A549 (cell line): ENCODE measurements around the gene ZNF77. TPM values are rescaled to one million over a fixed set of nuclear protein-coding genes. Genes with fewer than 3 reads are reported as not detected.

Experiments used
- ATAC-seq, 2 experiments: fragments of 200-7000 bp in 1 of 2; fragments of >200 bp in 1 of 2; cut with Nextera tagmentation in 1 of 2; cut with Tn5 transposase in 1 of 2; 3 replicates each; pipeline versions ENCODE4 v1.8.0 to v1.9.1; 2018 to 2020; ENCODE audit warnings: mild to moderate bottlenecking in 1 of 2, moderate library complexity in 1 of 2
- CTCF ChIA-PET: fragments of 300-600 bp; sonication (Branson Sonifier 250); formaldehyde crosslinking; extraction: SDS; loops from one replicate; lab custom pipeline; 2021; ENCODE audit warnings: antibody characterized with exemption, inconsistent platforms; lab: Yijun Ruan, JAX
- POLR2A ChIA-PET: fragments of 350-600 bp; formaldehyde crosslinking; extraction: SDS; loops from one replicate; lab custom pipeline; 2021; ENCODE audit warnings: antibody characterized with exemption, inconsistent platforms; lab: Yijun Ruan, JAX
- DNase-seq, 2 experiments: peaks; one replicate each; pipeline versions ENCODE4 v3.0.0 to v3.0.0-alpha.2; 2011 to 2016; ENCODE audit warnings: low read depth in 1 of 2, low spot score in 1 of 2
- FAIRE-seq: peaks from 2 replicates; lab custom pipeline; 2011; peaks lifted over from hg19 to GRCh38; lab: Jason Lieb, UNC
- H3K27ac ChIP-seq, 2 experiments: fragments of >200 bp; sonication (Bioruptor Twin); formaldehyde crosslinking; 3 replicates each; pipeline ENCODE4 v1.5.1; 2016 to 2017
- H3K4me1 ChIP-seq: fragments of >200 bp; sonication (Bioruptor Twin); formaldehyde crosslinking; 3 replicates; pipeline ENCODE4 v1.6.1; 2016
- H3K4me2 ChIP-seq: fragments of >200 bp; sonication (Bioruptor Twin); formaldehyde crosslinking; 3 replicates; pipeline ENCODE4 v1.6.1; 2016
- H3K4me3 ChIP-seq: fragments of >200 bp; sonication (Bioruptor Twin); formaldehyde crosslinking; 3 replicates; pipeline ENCODE4 v1.5.1; 2016
- H3K9me3 ChIP-seq: fragments of >200 bp; sonication (Bioruptor Twin); formaldehyde crosslinking; 3 replicates; pipeline ENCODE4 v1.6.1; 2016
- BHLHE40 ChIP-seq: IDR thresholded peaks from 2 replicates; pipeline ENCODE4 v1.6.1; 2012; ENCODE audit warnings: low read depth, low read length, inconsistent platforms
- CHD2 ChIP-seq: fragments of 150-350 bp; IDR thresholded peaks from 2 replicates; pipeline ENCODE4 v1.6.1; 2014; ENCODE audit warnings: low read length; ENCODE audit not compliant: partially characterized antibody
- CHD4 ChIP-seq: fragments of 200-600 bp; sonication (generic); IDR thresholded peaks from 2 replicates; pipeline ENCODE4 v1.6.1; 2016; ENCODE audit warnings: antibody characterized with exemption, mild to moderate bottlenecking, borderline replicate concordance
- EHF ChIP-seq: fragments of 250-450 bp; sonication (Bioruptor Pico); IDR thresholded peaks from 2 replicates; pipeline ENCODE4 v1.5.0; 2020; ENCODE audit warnings: mild to moderate bottlenecking
- ESRRA ChIP-seq: fragments of 150-350 bp; IDR thresholded peaks from 2 replicates; pipeline ENCODE4 v1.6.1; 2014; ENCODE audit warnings: mild to moderate bottlenecking, low read length, borderline replicate concordance
- FOSB ChIP-seq: fragments of 250-450 bp; sonication (Bioruptor Pico); IDR thresholded peaks from 2 replicates; pipeline ENCODE4 v1.5.0; 2020; ENCODE audit warnings: mild to moderate bottlenecking, moderate library complexity
- HOXA7 ChIP-seq: fragments of 250-450 bp; sonication (Bioruptor Pico); IDR thresholded peaks from 2 replicates; pipeline ENCODE4 v1.5.0; 2020; ENCODE audit warnings: mild to moderate bottlenecking, moderate library complexity
- KDM5A ChIP-seq: fragments of 200-600 bp; sonication (generic); IDR thresholded peaks from 2 replicates; pipeline ENCODE4 v1.6.1; 2016; ENCODE audit warnings: antibody characterized with exemption, mild to moderate bottlenecking
- MYC ChIP-seq: IDR thresholded peaks from 2 replicates; pipeline ENCODE4 v1.6.1; 2012; ENCODE audit warnings: mild to moderate bottlenecking, inconsistent platforms, low read length, improper control_type of control experiment, borderline replicate concordance
- NFE2L2 ChIP-seq: fragments of 150-350 bp; conservative IDR thresholded peaks from 2 replicates; pipeline ENCODE4 v1.6.1; 2014; ENCODE audit warnings: low read length
- NPAS2 ChIP-seq: fragments of 250-450 bp; sonication (Bioruptor Pico); IDR thresholded peaks from 2 replicates; pipeline ENCODE4 v1.8.0; 2022; ENCODE audit warnings: mild to moderate bottlenecking, moderate library complexity, borderline replicate concordance
- NR3C1 ChIP-seq: fragments of >200 bp; sonication (Bioruptor Twin); formaldehyde crosslinking; IDR thresholded peaks from 3 replicates; pipeline ENCODE4 v1.6.1; 2017
- SMC3 ChIP-seq: fragments of >200 bp; sonication (Bioruptor Twin); formaldehyde crosslinking; IDR thresholded peaks from 3 replicates; pipeline ENCODE4 v1.6.1; 2018; ENCODE audit warnings: inconsistent platforms
- SREBF2 ChIP-seq: fragments of 450-650 bp; IDR thresholded peaks from 2 replicates; pipeline ENCODE4 v1.6.1; 2014; ENCODE audit warnings: mild to moderate bottlenecking, moderate library complexity
- TP53 ChIP-seq: fragments of 250-450 bp; sonication (Bioruptor Pico); IDR thresholded peaks from 2 replicates; pipeline ENCODE4 v1.5.0; 2021; ENCODE audit warnings: mild to moderate bottlenecking, moderate library complexity
- ZC3H11A ChIP-seq: fragments of 450-650 bp; IDR thresholded peaks from 2 replicates; pipeline ENCODE4 v1.6.1; 2014; ENCODE audit warnings: antibody characterized with exemption, mild to moderate bottlenecking
- ZNF302 ChIP-seq: fragments of 250-450 bp; sonication (Bioruptor Pico); IDR thresholded peaks from 2 replicates; pipeline ENCODE4 v1.9.0; 2021; ENCODE audit warnings: inconsistent platforms, mild to moderate bottlenecking, moderate library complexity
- WGBS: methylation state at CpG from one replicate; pipeline ENCODE4 v1.1.6; 2017; ENCODE audit errors: missing lambda C conversion rate; 5-methylcytosine and 5-hydroxymethylcytosine counted together
- polyA plus RNA-seq, 4 experiments: library from polyadenylated mRNA; depleted of rRNA in 3 of 4; stranded (reverse); fragments of >200 nt; fragmentation: RNase III in 1 of 4; extraction: RNeasy Plus Mini Kit Qiagen cat#74134 plus additional on column Dnase treatment in 1 of 4; gene quantifications; 2 replicates in 3 of 4; 3 replicates in 1 of 4; pipeline ENCODE4 v1.2.3, GENCODE V29; 2011 to 2017
- TF ChIP-seq, protein P1 (sequence below): fragments of 150-350 bp; IDR thresholded peaks from 2 replicates; pipeline ENCODE4 v1.6.1; 2014; ENCODE audit warnings: low read depth, mild to moderate bottlenecking, low read length
- TF ChIP-seq, protein P2 (sequence below): IDR thresholded peaks from 2 replicates; pipeline ENCODE4 v1.6.1; 2012
- TF ChIP-seq, protein P3 (sequence below): fragments of >200 bp; sonication (Bioruptor Twin); formaldehyde crosslinking; IDR thresholded peaks from 2 replicates; pipeline ENCODE4 v1.6.1; 2016
- TF ChIP-seq, protein P4 (sequence below): fragments of 200-600 bp; sonication (generic); IDR thresholded peaks from 2 replicates; pipeline ENCODE4 v1.6.1; 2016; ENCODE audit warnings: antibody characterized with exemption, mild to moderate bottlenecking, moderate library complexity
- TF ChIP-seq, protein P5 (sequence below): fragments of 250-450 bp; sonication (Bioruptor Pico); IDR thresholded peaks from 2 replicates; pipeline ENCODE4 v1.5.0; 2021; ENCODE audit warnings: mild to moderate bottlenecking, moderate library complexity, borderline replicate concordance

Gene ZNF77
- polyA plus RNA-seq, 2 of the 4 experiments (the other 2 are of a cell fraction), result 1.7 to 3.4 TPM

DNA sequence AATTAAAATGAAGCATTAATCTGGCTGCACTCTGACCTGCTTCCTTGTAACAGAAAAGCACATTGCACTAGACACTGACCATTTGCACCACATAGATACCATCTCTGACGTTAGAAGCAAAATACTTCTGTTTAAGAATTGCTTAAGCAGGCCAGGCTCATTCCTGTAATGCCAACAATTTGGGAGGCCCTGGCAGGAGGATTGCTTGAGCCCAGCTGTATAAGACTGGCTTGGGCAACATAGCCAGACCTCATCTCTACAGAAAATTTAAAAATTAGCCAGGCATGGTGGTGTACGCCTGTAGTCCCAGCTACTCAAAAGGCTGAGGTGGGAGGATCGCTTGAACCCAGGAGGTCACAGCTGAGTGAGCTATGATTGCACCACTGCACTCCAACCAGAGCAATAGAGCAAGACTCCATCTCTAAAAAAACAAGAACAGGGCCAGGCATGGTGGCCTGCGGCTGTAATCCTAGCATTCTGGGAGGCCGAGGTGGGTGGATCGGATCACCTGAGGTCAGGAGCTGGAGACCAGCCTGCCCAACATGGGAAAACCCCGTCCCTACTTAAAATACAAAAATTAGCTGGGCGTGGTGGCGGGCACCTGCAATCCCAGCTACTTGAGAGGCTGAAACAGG is 25.5 kb upstream of the ZNF77 start:
- DNase-seq (peak in 1 of 2 experiments; percentile 32), ATAC-seq (no peak), FAIRE-seq (no peak)
- Histone ChIP-seq H3K4me2 (no peak overlapping the region), H3K9me3 (no peaks in the 10 kb centered on the region), H3K27ac (no peak overlapping the region), H3K4me1 (no peaks in the 10 kb centered on the region), H3K4me3 (no peak overlapping the region)
- ChIA-PET POLR2A (interaction anchor here (0.7 kb wide), 1 partner anchor 35 kb away, joined by 7 read pairs; no protein-coding TSS in a partner anchor), CTCF (interaction anchor here (0.7 to 1.2 kb wide), 2 partner anchors 11 to 19 kb away, joined by 3 to 6 read pairs; no protein-coding TSS in a partner anchor)
- 71% methylated on average over 8 of the region's 9 CpGs for WGBS
- TF ChIP-seq, protein P1, sequence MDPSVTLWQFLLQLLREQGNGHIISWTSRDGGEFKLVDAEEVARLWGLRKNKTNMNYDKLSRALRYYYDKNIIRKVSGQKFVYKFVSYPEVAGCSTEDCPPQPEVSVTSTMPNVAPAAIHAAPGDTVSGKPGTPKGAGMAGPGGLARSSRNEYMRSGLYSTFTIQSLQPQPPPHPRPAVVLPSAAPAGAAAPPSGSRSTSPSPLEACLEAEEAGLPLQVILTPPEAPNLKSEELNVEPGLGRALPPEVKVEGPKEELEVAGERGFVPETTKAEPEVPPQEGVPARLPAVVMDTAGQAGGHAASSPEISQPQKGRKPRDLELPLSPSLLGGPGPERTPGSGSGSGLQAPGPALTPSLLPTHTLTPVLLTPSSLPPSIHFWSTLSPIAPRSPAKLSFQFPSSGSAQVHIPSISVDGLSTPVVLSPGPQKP, result no peak
- TF ChIP-seq NFE2L2 (no peak), ZC3H11A (no peak), MYC (no peak), NPAS2 (CRISPR knock-in tag) (no peak), ESRRA (no peak), CHD2 (no peak)
- TF ChIP-seq, protein P2, sequence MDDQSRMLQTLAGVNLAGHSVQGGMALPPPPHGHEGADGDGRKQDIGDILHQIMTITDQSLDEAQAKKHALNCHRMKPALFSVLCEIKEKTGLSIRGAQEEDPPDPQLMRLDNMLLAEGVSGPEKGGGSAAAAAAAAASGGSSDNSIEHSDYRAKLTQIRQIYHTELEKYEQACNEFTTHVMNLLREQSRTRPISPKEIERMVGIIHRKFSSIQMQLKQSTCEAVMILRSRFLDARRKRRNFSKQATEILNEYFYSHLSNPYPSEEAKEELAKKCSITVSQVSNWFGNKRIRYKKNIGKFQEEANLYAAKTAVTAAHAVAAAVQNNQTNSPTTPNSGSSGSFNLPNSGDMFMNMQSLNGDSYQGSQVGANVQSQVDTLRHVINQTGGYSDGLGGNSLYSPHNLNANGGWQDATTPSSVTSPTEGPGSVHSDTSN, result no peak

DNA sequence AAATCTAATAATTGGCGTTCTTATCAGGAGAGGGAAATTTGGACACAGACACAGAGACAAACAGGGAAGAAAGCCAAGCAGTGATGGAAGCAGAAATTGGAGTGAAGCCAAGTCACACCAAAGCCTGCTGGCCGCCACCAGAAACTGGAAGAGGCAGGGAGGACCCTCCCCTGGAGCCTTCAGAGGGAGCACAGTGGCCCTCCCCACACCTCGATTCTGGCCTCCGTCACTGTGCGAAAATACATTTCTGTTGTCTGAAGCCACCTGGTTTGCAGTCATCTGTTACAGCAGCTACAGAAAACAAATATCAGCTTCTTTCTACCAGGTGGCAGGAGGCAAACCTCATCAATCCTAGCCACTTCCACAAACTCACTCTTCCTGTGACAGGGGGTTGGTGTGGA is 24.3 kb upstream of the ZNF77 start:
- Histone ChIP-seq H3K4me3 (no peak overlapping the region), H3K4me2 (no peak overlapping the region), H3K9me3 (no peaks in the 10 kb centered on the region), H3K4me1 (no peaks in the 10 kb centered on the region), H3K27ac (no peak overlapping the region)
- 72% methylated on average over 5 of the region's 5 CpGs for WGBS
- ATAC-seq, result no peak
- no peak for FAIRE-seq
- no peak for TF ChIP-seq CHD4
- TF ChIP-seq TP53, result no peak
- no peak for TF ChIP-seq HOXA7
- TF ChIP-seq MYC, result no peak
- TF ChIP-seq, protein P3, sequence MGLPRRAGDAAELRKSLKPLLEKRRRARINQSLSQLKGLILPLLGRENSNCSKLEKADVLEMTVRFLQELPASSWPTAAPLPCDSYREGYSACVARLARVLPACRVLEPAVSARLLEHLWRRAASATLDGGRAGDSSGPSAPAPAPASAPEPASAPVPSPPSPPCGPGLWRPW, result no peak
- no peak for TF ChIP-seq ZC3H11A
- no peak for TF ChIP-seq NFE2L2
- no peak for TF ChIP-seq SREBF2
- no peak for DNase-seq
- ChIA-PET CTCF (interaction anchor here (1.1 to 1.3 kb wide), 4 partner anchors 11 to 37 kb away, joined by 3 to 5 read pairs (median 4); no protein-coding TSS in a partner anchor), POLR2A (no interaction called here)

DNA sequence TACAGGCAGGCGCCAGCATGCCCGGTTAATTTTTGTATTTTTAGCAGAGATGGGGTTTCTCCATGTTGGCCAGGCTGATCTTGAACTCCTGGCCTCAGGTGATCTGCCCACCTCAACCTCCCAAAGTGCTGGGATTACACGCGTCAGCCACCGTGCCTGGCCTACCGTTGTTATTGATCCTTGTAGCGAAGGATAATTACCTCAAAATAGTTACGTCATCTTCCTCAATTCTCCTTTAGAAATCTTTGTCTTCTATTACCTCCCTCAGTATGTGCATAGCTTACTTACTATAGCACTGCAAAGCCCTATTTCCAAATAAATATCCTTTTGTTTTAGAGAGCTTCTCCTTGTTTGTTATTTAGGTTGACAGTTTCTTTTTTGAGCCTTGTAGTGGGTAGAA is 23.2 kb upstream of the ZNF77 start:
- 80% methylated on average over 8 of the region's 8 CpGs for WGBS
- FAIRE-seq (no peak), DNase-seq (no peak), ATAC-seq (no peak)
- Histone ChIP-seq H3K4me3 (no peak overlapping the region), H3K27ac (no peak overlapping the region), H3K4me1 (no peaks in the 10 kb centered on the region), H3K4me2 (no peak overlapping the region), H3K9me3 (no peaks in the 10 kb centered on the region)
- ChIA-PET CTCF (interaction anchor here (0.6 to 1.2 kb wide), 5 partner anchors 18 to 547 kb away, joined by 3 to 4 read pairs (median 3); no protein-coding TSS in a partner anchor), POLR2A (no interaction called here)
- TF ChIP-seq NR3C1, result no peak
- TF ChIP-seq, protein P4, sequence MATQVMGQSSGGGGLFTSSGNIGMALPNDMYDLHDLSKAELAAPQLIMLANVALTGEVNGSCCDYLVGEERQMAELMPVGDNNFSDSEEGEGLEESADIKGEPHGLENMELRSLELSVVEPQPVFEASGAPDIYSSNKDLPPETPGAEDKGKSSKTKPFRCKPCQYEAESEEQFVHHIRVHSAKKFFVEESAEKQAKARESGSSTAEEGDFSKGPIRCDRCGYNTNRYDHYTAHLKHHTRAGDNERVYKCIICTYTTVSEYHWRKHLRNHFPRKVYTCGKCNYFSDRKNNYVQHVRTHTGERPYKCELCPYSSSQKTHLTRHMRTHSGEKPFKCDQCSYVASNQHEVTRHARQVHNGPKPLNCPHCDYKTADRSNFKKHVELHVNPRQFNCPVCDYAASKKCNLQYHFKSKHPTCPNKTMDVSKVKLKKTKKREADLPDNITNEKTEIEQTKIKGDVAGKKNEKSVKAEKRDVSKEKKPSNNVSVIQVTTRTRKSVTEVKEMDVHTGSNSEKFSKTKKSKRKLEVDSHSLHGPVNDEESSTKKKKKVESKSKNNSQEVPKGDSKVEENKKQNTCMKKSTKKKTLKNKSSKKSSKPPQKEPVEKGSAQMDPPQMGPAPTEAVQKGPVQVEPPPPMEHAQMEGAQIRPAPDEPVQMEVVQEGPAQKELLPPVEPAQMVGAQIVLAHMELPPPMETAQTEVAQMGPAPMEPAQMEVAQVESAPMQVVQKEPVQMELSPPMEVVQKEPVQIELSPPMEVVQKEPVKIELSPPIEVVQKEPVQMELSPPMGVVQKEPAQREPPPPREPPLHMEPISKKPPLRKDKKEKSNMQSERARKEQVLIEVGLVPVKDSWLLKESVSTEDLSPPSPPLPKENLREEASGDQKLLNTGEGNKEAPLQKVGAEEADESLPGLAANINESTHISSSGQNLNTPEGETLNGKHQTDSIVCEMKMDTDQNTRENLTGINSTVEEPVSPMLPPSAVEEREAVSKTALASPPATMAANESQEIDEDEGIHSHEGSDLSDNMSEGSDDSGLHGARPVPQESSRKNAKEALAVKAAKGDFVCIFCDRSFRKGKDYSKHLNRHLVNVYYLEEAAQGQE, result no peak
- no peak for TF ChIP-seq KDM5A
- no peak for TF ChIP-seq EHF (CRISPR knock-in tag)
- TF ChIP-seq, protein P5, sequence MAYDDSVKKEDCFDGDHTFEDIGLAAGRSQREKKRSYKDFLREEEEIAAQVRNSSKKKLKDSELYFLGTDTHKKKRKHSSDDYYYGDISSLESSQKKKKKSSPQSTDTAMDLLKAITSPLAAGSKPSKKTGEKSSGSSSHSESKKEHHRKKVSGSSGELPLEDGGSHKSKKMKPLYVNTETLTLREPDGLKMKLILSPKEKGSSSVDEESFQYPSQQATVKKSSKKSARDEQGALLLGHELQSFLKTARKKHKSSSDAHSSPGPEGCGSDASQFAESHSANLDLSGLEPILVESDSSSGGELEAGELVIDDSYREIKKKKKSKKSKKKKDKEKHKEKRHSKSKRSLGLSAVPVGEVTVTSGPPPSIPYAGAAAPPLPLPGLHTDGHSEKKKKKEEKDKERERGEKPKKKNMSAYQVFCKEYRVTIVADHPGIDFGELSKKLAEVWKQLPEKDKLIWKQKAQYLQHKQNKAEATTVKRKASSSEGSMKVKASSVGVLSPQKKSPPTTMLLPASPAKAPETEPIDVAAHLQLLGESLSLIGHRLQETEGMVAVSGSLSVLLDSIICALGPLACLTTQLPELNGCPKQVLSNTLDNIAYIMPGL (CRISPR knock-in tag), result no peak
- TF ChIP-seq FOSB (CRISPR knock-in tag), result no peak
- TF ChIP-seq, protein P2, result no peak
- no peak for TF ChIP-seq BHLHE40
- TF ChIP-seq SMC3, result no peak
- TF ChIP-seq ZNF302 (CRISPR knock-in tag), result no peak
- TF ChIP-seq CHD2, result no peak
